Middle frontal gyrus (tissue), 1 donor: ENCODE results near the gene TES.
A peak's percentile ranks its signal among the peaks of the same experiment; 100 is the strongest.
"Not testable (repeated sequence)": the region's sequence is repeated elsewhere in the genome, so short reads cannot be mapped to it uniquely, and the experiment has no call there.

Experiments used
- DNase-seq: peaks from one replicate; pipeline ENCODE4 v3.0.0-alpha.2; 2015; ENCODE audit warnings: low spot score; ENCODE audit errors: extremely low spot score

TES gene

DNA sequence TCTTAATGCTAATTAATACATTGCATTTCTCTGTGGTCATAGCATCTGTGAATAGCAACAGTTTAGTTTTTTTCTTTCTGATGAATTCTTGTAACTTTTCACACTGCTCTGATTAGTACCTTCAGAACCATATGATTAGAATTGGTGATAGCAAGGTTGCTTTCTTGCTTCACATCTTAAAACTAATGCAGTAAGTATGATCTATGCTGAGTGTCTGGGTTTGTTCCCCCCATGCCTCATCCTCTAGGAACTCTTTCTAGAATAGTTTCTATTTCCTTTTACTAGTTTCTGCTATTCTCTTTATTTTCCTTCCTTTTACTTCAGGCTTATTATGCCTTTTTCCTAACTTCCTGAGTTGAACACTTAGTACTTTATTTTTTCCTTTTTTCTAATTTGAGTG lies 32.4 kb downstream of the TES start:
- no peak for DNase-seq

DNA sequence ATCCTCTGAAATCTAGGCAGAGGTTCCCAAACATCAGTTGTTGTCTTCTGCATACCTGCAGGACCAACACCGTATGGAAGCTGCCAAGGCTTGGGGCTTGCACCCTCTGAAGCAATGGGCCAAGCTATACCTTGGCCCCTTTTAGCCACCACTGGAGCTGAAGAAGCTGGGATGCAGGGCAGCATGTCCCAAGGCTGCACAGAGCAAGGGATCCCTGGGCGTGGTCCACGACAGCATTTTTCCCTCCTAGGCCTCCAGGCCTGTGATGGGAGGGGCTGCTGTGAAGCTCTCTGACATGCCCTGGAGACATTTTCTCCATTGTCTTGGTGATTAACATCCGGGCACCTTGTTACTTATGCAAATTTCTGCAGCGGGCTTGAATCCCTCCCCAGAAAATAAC lies 34.5 kb downstream of the TES start:
- DNase-seq: not testable (repeated sequence)

DNA sequence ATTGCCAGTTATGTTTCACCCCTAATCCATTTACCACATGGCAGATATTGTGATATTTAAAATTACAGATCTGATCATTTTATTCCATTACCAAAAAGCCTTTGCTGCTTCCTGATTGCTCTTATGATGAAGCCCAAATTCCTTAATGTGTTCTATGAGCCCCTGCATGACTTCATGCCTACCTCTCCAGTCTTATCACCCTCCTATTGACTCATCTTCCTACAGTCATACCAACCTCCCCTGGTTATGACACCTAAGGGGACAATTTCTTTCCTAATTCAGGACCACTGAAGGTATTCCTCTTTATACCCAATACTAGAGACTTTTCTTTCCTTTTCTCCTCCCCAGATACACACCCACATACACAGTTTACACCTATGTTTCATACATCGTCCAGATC lies 36.0 kb downstream of the TES start:
- DNase-seq: no peak

DNA sequence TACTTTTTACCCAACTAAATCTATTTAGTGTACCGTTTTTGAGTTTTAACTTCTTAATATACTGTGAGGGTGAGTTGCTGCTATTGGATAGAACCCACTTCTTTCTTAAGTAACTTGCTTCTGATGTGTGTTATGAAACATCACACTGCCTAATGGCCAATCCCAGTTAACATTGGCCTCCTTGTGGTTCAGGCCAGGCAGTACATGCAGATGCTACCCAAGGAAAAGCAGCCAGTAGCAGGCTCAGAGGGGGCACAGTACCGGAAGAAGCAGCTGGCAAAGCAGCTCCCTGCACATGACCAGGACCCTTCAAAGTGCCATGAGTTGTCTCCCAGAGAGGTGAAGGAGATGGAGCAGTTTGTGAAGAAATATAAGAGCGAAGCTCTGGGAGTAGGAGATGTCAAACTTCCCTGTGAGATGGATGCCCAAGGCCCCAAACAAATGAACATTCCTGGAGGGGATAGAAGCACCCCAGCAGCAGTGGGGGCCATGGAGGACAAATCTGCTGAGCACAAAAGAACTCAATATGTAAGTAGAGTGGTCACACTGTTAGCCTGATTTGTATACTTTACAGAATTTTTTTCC lies 39.7 kb downstream of the TES start:
- no peak for DNase-seq

DNA sequence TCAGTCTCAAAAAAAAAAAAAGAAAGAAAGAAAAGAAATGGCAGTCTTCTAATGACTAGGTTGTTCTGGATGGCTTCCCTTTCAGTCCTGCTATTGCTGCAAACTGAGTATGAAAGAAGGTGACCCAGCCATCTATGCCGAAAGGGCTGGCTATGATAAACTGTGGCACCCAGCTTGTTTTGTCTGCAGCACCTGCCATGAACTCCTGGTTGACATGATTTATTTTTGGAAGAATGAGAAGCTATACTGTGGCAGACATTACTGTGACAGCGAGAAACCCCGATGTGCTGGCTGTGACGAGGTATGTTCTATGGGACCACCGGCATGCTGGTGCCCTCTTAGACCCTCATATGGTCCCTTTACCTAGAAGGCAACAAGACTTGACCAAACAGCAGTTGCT lies 41.3 kb downstream of the TES start:
- no peak for DNase-seq

DNA sequence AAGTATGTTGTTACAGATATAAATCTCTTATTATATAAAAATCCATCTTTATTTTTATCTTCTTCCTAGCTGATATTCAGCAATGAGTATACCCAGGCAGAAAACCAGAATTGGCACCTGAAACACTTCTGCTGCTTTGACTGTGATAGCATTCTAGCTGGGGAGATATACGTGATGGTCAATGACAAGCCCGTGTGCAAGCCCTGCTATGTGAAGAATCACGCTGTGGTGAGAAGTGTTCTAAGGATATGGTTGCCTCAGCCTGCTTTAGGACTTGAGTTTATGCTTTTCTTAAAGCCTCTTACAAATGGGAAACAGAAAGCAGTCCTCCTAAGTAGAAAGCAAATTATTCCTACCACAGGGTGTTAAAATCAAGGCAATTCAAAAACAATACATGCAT lies 41.9 kb downstream of the TES start:
- no peak for DNase-seq

DNA sequence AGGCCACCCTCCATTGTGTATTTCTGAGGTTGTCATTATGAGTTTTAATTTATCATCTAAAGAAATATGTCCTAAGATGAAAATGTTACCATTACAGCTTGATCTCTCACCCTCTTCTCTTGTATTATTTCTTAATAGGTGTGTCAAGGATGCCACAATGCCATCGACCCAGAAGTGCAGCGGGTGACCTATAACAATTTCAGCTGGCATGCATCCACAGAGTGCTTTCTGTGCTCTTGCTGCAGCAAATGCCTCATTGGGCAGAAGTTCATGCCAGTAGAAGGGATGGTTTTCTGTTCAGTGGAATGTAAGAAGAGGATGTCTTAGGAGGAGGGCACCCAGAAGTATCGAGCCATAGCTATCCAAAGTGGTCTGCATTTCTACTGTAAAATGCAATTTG lies 46.8 kb downstream of the TES start:
- no peak for DNase-seq

DNA sequence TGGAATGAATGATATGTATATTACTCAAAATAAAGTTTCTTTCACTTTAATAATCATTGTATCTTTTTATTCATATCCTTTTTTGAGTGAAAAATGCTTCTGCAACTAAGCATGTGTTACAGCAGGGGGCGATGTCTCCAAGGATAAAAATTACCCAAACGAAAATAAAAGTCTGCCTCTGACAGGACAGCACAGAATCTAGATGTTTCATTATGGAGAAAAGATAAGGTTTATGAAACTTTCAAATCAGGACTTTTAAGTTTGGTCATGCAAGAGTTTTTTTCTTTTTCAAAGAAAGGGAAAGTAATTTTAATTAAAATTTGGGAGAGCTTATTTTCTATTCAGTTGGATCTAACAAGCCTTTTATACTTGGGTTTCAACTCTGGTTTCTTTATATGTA lies 48.4 kb downstream of the TES start:
- peak; percentile 19 for DNase-seq

DNA sequence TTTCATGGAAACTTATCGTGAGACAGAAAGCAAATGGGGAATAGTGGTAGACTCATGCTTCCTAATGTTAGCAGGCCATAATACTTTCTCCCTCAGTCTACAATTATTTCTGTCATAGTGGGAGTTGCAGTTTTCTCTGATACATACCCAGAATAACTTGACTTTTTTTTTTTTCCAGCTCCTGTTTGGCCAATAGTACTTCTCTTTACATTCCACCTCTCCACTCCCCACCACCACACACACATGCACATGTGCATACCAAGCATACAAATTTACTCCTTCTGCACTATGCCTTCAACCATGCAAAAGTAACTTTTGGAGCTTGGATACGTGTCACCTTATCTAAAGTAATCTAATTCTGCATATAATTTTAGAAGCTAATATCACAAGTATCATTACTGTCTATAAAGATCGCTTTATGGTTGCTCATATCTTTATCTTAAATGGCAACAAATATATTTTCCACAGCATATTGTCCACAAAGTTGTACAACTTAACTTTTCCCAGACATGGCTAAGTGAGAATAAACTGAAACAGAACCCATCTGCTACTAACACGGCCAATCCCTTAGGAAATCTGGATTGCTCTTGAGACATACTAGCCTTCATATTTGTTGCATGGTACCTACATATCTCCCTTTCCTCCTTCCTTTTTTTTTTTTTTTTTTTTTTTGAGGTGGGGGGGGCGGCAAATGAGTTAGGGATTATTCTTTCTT lies 49.0 kb downstream of the TES start:
- DNase-seq: no peak

DNA sequence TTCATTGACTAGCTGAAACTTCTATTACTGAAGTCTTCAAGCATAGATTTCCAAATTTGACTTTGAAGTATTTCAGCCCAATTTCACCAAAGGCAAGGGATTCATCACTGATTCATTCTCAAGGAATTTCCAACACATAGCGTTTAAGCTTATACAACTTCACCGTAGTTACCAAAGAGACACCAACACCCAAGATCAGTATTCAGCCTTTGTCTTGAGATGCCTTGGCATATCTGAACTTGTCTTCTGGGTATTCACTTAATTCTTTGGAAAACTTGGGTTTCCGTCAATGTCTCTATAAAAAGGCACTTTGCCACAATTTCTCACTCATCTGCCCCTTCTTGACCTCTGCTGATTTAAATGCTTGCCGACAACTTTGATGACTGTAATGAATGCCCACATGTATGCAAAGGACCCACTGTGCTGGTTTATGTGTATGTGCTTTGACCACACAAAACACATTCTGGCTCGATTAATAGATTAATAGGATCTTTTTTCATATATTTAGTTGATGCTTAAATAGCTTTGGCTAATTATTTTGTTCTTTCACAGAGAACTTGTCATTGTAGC lies 49.6 kb downstream of the TES start:
- no peak for DNase-seq

DNA sequence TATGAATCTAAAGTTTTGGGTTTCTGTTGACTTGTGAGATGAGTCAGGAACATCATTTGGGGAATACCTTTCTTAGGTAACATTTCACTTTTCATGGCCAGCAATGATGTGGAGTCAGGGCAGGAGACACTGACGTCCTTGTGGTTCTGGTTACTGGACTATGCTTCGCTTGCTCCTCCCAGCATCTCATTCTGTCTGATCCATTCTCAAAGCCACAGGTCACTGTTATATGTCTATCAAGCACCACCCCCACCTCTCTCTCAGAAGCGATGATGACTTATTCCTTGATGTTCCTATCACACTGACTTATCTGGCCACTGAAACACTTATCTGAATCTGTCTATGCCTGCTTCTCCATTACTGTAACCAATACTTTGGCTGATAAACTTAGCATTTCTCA lies 51.6 kb downstream of the TES start:
- no peak for DNase-seq

DNA sequence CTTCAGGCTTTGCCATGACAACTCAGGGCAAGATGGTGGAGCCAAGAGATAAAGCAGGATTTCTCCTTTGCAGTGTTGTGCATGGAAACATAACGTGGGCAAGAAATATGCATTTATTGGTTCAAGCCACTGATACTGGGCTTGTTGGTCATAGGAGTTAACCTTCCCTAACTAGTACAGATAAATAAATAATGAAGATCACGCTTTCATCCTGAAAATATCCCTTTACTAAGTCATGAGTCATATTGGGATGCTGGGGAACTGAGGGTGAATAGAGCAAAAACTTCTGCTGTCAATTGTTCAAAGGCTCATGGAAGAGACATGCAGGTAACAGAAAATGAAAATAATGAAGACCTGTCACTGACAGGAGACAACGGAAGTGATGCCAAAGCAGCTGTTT lies 55.5 kb downstream of the TES start:
- DNase-seq: no peak

DNA sequence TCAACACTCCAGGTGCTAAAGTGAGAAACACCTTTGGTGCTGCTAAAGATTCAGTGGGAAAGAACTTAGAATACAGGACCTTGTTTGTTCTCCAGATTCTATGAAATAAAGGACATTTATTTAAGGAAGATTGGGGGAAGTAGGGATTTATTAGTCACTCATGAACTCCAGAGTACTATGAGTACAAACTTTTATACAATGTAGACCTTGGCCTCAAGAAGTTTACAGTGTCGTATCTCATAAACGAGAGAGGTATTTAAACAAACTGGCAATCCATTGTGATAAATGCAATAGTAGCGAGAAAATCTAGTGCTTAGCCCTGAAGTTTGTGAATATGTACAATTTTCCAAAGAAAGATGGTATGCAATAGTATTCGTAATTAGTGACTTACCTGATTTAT lies 59.1 kb downstream of the TES start:
- no peak for DNase-seq

DNA sequence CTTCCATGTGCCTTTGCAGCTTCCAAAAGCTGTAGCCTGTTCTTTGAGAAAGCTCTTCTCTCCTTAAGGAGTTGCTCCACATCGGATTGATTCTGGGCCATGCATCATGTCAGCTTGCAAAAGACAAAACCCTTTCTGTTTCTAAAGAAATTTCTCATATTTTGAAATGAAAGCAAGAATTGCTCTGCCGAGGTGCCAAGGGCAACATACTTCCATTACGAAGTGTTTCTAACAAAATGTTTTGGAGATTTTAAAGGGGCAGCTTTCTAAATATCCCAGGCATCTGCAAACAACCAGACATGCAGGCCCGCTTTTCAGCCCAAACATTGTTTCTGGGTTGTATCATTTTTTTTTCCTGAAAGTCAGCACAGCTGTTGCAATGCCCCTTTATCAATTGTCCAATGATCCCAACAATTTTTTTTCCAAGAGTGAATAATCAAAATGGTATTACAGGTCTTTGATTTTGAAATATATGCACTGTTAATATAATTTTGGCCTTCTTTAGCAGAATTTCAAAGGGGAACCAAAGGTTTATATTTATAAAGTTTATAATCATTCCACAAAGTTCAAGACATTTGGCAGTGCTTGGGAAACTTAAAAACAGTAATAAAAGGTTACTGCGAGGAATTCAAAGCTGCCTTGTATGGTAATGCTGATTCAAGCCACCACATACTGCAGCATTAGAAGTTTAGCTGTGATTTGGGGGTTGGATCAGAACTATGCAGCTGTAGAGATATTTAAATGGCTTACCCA lies 61.0 kb downstream of the TES start:
- DNase-seq: no peak

DNA sequence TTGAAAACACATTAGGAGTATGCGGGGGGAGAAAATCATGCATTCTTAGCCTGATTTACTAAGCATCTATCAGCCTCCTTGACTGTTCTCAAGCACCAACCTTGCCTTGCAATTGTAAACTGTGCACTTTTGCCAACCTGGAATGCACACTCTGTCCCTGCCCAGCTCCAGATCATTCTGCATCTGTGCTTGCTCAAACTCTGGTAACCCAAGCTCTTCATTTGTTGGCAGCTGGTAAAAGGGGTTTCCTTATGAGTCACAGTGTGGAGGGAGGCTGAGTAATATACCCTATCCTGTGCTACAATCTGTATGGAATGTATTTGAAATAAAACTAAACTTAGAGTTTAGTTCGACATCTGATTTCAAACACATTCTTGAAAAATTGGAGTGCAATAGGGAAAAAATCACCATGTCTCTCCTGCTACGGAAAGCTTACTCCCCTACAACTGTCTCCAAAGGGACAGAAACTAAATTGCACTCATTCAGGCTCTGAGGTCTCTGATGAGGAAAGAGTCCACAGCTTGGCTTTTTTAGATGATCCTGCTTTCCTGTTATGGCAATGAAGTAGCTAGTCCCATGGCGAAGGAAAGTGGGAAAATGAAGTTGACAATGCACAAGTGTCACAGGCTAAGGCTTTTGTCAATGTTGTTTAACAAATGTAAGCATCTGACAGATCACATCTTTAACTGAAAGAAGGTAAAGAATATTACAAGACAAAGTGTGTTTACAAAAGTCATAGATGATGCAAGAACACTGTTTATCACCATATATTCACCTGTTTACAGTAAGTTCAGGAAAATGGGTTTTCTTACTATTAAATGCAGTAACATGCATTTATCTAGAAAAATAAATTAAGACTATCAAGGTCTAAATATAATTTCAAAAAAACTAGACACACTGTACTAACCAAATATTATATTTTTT lies 61.9 kb downstream of the TES start:
- DNase-seq: no peak

DNA sequence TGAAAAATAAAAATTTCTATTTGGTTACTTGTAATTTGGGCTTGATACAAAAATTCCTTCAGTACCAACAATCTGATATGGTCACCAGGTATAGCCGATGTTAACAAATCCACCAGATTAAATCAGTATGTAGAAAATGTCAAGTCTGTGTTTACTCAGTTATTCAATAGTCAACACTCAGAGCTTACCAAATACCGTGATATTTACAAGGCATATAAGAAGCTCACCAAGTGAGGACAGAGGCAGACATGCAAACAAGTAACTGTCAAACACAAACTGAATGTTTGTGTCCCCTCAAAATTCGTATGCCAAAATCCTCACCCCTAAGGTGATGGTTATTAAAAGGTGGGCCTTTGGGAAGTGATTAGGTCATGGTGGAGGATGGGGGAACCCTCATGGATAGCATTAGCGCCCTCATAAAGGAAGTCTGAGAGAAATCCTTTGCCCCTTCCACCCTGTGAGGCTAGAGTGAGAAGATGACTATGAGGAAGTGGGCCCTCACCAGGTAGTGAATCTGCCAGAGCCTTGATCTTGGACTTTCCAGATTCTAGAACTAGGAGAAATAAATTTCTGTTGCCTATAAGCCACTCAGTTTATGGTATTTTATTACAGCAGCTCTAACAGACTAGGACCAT lies 63.1 kb downstream of the TES start:
- no peak for DNase-seq

DNA sequence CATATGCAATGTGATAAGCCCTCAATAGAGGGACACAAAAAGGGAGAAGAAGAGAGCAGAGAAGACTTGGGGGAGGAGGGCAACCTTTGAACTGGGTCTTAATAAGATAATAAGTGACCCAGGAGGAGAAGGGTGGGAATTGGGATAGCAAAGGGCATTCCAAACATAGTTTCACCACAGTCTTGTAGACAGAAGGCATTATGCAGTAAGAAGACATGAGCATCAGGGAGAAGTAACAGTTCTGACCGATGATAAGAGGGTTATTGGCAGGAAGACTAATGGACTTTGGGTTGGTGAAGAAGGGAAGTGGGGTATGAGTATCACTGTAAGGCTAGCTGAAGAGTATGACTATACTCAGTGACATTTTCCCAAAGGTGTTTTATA lies 63.6 kb downstream of the TES start:
- DNase-seq: no peak

DNA sequence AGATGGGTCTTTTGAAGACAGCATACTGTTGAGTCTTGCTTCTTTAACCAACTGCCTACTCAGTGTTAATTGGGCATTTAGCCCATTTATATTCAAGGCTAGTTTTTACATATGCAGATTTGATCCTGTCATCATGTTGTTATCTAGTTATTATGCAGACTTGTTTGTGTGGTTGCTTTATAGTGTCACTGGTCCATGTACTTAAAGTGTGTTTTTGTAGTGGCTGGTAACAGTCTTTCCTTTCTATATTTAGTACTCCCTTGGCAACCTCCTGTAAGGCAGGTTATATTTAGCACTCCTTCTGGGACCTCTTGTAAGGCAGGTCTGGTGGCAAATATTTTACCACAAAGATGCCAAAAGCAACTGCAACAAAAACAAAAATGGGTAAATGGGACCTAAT lies 66.7 kb downstream of the TES start:
- DNase-seq: no peak

DNA sequence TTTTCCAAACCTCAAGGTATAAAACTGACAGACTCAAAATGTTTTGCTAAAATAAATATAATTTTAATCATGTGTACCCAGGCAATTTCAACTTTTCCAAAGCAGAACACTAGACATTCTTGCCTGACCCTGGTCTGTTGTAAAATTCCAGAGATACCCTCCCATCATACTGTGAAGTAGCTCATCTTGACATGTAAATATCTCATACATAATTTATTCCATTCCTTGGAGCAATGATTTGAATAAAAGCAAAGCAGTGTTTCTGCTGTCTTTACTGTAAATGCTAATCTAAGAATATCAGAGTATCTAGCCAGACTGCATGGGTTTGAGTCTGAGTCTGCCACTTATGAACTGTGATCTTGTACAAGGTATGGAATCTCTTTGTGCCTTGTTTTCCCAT lies 68.9 kb downstream of the TES start:
- no peak for DNase-seq

DNA sequence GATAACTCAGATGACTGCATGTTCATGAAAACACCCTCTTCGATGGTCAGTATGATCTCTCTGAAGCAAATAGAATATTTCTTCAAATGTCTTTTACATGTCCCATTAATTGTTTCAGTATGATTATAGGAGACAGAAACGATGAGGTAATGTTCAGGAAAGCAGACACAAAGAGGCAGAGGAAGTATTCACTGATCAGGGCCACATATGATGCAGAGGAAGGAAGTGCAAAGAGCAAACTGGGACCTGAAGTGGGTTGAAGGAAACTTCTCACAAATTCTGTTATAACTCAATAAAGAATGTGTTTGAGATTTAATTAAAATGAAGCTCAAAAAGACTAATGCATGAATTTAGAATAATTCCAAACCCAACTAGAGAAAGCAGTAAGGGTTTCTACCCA lies 70.5 kb downstream of the TES start:
- DNase-seq: no peak

DNA sequence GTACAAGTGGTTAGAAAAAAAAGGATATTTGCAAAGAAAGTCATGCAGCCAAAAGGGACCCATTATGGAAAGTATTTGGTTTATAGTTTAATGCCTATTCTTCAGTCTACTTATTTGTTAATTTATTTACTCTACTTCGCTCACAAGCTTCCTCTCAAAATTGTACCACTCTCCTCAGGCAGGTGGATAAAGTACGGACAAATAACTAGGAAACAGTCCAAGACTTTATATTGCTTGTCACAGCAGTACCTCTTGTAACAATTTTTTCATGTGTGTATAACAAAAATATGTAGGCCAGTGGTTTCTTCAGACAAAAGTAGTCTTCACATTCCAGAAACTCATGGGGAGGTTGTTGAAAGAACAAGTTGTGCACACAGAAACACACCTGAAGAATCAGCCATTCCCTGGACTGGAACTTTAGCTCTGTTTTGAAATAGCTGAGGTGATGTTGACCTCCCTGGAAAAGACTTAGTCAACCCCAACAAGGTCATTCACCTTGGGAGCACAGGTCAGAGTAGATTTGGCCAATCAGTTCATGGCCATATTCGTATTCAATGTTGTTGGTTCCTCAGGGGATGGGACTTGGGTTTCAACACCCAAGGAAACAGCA lies 73.4 kb downstream of the TES start:
- no peak for DNase-seq
